Measurements from ENCODE around the gene ATP1B1. TPM values are rescaled to one million over a fixed set of nuclear protein-coding genes. Genes with fewer than 3 reads are reported as not detected.
A peak's percentile ranks its signal among the peaks of the same experiment; 100 is the strongest.

The ATP1B1 gene
- total and polyA plus RNA-seq, 9 of the 15 experiments (the other 6 are each of a cell fraction or from before 2014, with no cell fraction given), result 0.76 to 3.0 (median 1.7) TPM

- H3K9me1 ChIP-seq (ENCODE audit: control insufficient read depth, insufficient read depth, low read length), result no peaks in the 10 kb centered on the region
- no peaks in the 10 kb centered on the region for H3K36me3 ChIP-seq (ENCODE audit: control insufficient read depth, insufficient read depth, low read length)
- DNase-seq (ENCODE audit: extremely low read depth in 1 of 4, low spot score in 3 of 4) (peak in 1 of 4 experiments; percentile 11), FAIRE-seq (peak; percentile 26), ATAC-seq (no peak)
- 17% methylated on average over 4 of the region's 4 CpGs for WGBS (ENCODE audit: insufficient coverage, low coverage, missing lambda C conversion rate)
- H3K4me2 ChIP-seq (ENCODE audit: insufficient read depth, low read length), result no peak overlapping the region
- no peaks in the 10 kb centered on the region for H3K9me3 ChIP-seq (replicated peaks; ENCODE audit: control insufficient read depth, insufficient read depth, low read depth, low read length)
- in situ Hi-C loops (cut with MboI) (no loop called here), intact Hi-C loops (cut with micrococcal nuclease) (no loop called here)
- H3K4me1 ChIP-seq (replicated peaks in 1 of 2; ENCODE audit: control insufficient read depth in 2 of 2, insufficient read depth in 2 of 2, low read length in 2 of 2), result peaks cover 0 to 6% of the 10 kb centered on the region in 2 experiments; a peak in 3 of 5 replicates
- H3K4me3 ChIP-seq, result no peak overlapping the region
- POLR2A ChIA-PET, result no interaction called here
- TF ChIP-seq CTCF (IDR thresholded peaks at IDR 0.05 in 2 of 3, conservative IDR thresholded peaks at IDR 0.05 in 1 of 3; ENCODE audit: insufficient read depth in 2 of 3, low read depth in 1 of 3, low read length in 3 of 3) (peak in 1 of 3 experiments; percentile 14; a peak in 1 of 6 replicates), SLC30A9 (CRISPR knock-in tag; IDR thresholded peaks at IDR 0.05) (no peak), DMBX1 (CRISPR knock-in tag; IDR thresholded peaks at IDR 0.05; ENCODE audit: borderline replicate concordance) (peak; percentile 35; the same call in 1 of the 2 replicates), ZNF740 (CRISPR knock-in tag; IDR thresholded peaks at IDR 0.05) (no peak), ZNF740 (tag; IDR thresholded peaks at IDR 0.05) (0 out of 4 replicates have a peak, but pooled peaks of 1 of the 2 experiments have one; percentile 30), POLR2AphosphoS5 (IDR thresholded peaks at IDR 0.05; ENCODE audit: control insufficient read depth, insufficient read depth, low read depth, low read length) (no peak), ETS1 (conservative IDR thresholded peaks at IDR 0.05; ENCODE audit: control insufficient read depth, low read depth, low read length) (no peak), PCBP2 (IDR thresholded peaks at IDR 0.05; ENCODE audit: low read depth, low read length, poor library complexity, severe bottlenecking) (no peak), ILF3 (IDR thresholded peaks at IDR 0.05; ENCODE audit: borderline replicate concordance) (no peak), ZNF311 (CRISPR knock-in tag; IDR thresholded peaks at IDR 0.05) (no peak), SREBF1 (IDR thresholded peaks at IDR 0.05; ENCODE audit: borderline replicate concordance, low read depth, low read length) (no peak), PTTG1 (tag; IDR thresholded peaks at IDR 0.05; ENCODE audit: low read depth) (peak; percentile 63; the same call in 1 of the 2 replicates), FOXA1 (IDR thresholded peaks at IDR 0.05; ENCODE audit: borderline replicate concordance) (no peak)
- no peak overlapping the region for H3K27ac ChIP-seq (ENCODE audit: extremely low read depth, low read depth, low read length)
- H3K27me3 ChIP-seq (ENCODE audit: control insufficient read depth in 2 of 2, insufficient read depth in 2 of 2, low read length in 2 of 2), result no peaks in the 10 kb centered on the region
- H2AFZ ChIP-seq (ENCODE audit: low read depth, low read length), result no peak overlapping the region
- BruUV-seq (replicated peaks), result no TSS peak
- H4K20me1 ChIP-seq (replicated peaks; ENCODE audit: control insufficient read depth, insufficient read depth, low read length), result no peaks in the 10 kb centered on the region
- no peaks in the 10 kb centered on the region for H3K79me2 ChIP-seq (ENCODE audit: control insufficient read depth, insufficient read depth, low read length)
- CTCF ChIA-PET (ENCODE audit: low intra/inter-chr PET ratio), result no interaction called here
- H3K9ac ChIP-seq (ENCODE audit: insufficient read depth in 1 of 2, low read depth in 2 of 2, low read length in 2 of 2), result no peak overlapping the region
Observed at GRCh38 chr1:169161496-169162194, 55.2 kb downstream of the ATP1B1 start.
